Measurements from ENCODE around the gene VWA8. TPM values are rescaled to one million over a fixed set of nuclear protein-coding genes. Genes with fewer than 3 reads are reported as not detected.

The VWA8 gene
- total RNA-seq, 2 experiments from 2014 or later: 26.3 to 27.5 TPM

DNA sequence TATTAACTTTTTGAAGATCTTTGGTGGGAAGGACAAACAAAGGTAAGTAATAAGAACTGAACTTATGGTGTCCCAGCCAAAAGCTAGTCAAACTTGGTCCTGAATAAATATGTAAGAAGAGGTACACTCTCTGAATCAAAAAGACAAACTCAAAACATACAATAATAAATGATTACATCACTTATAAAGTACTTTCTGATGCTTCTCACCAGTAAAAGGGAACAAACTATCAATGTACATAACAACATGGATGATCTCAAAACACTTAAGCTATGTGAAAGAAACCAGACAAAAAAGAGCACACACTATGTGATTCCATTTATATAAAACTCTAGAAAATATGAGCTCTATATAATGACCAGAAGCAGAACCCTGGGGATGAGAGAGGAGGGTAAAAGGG lies 138.3 kb downstream of the VWA8 start:
- Mint-ChIP-seq H3K9me3 (no peaks in the 10 kb centered on the region), H3K4me3 (no peak overlapping the region), H3K27ac (no peak overlapping the region), H3K4me1 (ENCODE audit: low read depth) (peaks cover under 1% of the 10 kb centered on the region), H3K27me3 (no peaks in the 10 kb centered on the region), H3K36me3 (ENCODE audit: low read depth) (peaks cover 15% of the 10 kb centered on the region)
- intact Hi-C loops (cut with micrococcal nuclease): no loop called here
- POLR2A ChIA-PET: no interaction called here
- ATAC-seq (no peak), DNase-seq (no peak)
- TF ChIP-seq, protein P1, sequence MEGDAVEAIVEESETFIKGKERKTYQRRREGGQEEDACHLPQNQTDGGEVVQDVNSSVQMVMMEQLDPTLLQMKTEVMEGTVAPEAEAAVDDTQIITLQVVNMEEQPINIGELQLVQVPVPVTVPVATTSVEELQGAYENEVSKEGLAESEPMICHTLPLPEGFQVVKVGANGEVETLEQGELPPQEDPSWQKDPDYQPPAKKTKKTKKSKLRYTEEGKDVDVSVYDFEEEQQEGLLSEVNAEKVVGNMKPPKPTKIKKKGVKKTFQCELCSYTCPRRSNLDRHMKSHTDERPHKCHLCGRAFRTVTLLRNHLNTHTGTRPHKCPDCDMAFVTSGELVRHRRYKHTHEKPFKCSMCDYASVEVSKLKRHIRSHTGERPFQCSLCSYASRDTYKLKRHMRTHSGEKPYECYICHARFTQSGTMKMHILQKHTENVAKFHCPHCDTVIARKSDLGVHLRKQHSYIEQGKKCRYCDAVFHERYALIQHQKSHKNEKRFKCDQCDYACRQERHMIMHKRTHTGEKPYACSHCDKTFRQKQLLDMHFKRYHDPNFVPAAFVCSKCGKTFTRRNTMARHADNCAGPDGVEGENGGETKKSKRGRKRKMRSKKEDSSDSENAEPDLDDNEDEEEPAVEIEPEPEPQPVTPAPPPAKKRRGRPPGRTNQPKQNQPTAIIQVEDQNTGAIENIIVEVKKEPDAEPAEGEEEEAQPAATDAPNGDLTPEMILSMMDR (IDR thresholded peaks at IDR 0.05): no peak
- CTCF ChIA-PET: no interaction called here

DNA sequence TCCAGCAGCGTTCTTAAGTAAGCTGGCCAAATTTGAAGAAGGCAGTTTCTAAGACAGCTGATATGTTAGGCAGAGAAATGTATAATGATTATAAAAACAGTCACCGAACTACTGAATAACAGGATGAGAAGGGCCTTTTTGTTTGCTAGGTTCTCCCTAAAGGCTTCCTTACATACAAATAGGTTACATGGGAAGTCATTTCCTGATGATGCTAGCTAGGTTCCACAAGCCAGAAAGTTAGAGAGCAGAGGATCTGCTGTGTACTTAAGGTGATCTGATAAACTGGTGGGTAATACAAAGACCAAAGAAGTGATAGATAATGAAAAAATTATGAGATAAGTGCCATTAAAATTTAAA lies 139.7 kb downstream of the VWA8 start:
- Mint-ChIP-seq H3K4me3 (no peak overlapping the region), H3K4me1 (ENCODE audit: low read depth) (no peaks in the 10 kb centered on the region), H3K9me3 (no peaks in the 10 kb centered on the region), H3K36me3 (ENCODE audit: low read depth) (peaks cover 20% of the 10 kb centered on the region), H3K27ac (no peak overlapping the region), H3K27me3 (no peaks in the 10 kb centered on the region)
- TF ChIP-seq, protein P1 (IDR thresholded peaks at IDR 0.05): no peak
- ChIA-PET CTCF (no interaction called here), POLR2A (no interaction called here)
- intact Hi-C loops (cut with micrococcal nuclease): no loop called here
- no peak for DNase-seq
- no peak for ATAC-seq

DNA sequence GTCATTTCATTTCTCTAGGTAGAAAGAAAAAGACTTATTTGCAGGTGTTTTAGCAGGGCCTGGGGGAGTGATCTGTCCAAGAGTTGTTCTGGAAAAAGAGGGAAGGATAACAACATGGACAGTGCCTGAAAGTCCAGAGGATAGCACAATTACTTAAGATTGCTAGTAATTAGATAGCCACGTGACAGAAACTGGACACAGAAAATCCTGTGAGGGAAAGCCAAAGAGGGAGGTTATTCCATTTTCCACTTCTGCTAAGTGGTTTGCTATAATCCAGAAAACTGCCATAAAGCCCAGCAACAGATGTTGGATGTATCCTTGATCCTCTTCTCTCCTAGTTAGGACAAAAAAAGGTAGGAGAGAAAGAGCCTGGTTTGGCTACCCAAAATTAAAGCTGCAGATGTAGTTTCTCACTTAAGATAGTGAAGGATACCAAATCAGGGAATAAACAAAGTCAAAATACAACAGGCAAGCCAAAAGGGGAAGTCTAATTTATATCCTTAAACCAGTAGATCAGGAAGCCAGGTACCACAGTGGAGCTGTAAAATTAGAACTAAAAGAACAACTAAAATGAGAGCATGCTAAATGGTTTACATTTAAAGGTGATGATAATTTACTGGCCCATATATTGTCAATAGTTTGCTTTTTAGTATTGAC lies 140.2 kb downstream of the VWA8 start:
- Mint-ChIP-seq H3K27me3 (no peaks in the 10 kb centered on the region), H3K9me3 (no peaks in the 10 kb centered on the region), H3K27ac (no peak overlapping the region), H3K36me3 (ENCODE audit: low read depth) (peaks cover 26% of the 10 kb centered on the region), H3K4me1 (ENCODE audit: low read depth) (no peaks in the 10 kb centered on the region), H3K4me3 (no peak overlapping the region)
- ATAC-seq: no peak
- TF ChIP-seq, protein P1 (IDR thresholded peaks at IDR 0.05): no peak
- CTCF ChIA-PET: no interaction called here
- POLR2A ChIA-PET: no interaction called here
- intact Hi-C loops (cut with micrococcal nuclease): no loop called here
- DNase-seq: no peak

DNA sequence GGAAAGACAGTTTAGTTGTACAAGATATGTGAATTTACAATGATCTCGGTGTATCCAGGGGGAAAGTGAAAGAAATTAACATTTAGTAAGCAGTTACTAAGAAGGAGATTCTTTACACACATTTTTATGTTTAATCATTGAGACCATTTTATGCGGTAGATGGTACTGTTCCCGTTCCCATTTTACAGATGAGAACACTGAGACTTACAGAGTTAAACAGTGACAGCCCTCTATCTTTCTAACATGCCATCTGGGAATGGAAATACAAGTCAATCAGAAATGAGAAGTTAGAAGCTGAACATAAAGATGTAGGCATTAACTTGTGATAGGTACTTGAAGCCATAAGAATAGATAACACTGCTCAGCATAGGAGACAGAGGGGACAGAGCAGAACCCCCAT lies 144.9 kb downstream of the VWA8 start:
- no peak overlapping the region for H3K27ac Mint-ChIP-seq
- H3K4me1 Mint-ChIP-seq (ENCODE audit: low read depth): peaks cover 16% of the 10 kb centered on the region

DNA sequence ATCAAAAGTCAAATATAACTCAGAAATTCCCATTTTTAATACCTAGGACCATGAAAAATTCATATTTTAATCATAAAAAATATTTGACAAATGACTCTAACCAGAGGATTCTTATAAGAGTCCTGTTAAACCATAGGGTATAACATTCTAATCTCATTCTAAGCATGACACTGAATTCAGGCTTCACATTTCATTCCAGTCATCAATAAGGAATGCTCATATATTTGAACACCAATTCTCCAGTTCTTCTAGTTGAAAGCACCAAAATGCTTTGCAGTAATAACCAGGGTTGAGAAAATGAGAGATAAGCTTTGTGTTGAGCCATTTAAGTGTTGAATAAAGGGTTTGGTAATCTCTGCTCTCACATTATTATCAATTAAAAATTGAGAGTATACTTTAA lies 147.5 kb downstream of the VWA8 start:
- ChIA-PET POLR2A (no interaction called here), CTCF (no interaction called here)
- intact Hi-C loops (cut with micrococcal nuclease): no loop called here
- no peak overlapping the region for H3K4me3 Mint-ChIP-seq
- H3K36me3 Mint-ChIP-seq (ENCODE audit: low read depth): peaks cover 48% of the 10 kb centered on the region
- H3K4me1 Mint-ChIP-seq (ENCODE audit: low read depth): peaks cover 24% of the 10 kb centered on the region
- TF ChIP-seq, protein P1 (IDR thresholded peaks at IDR 0.05): no peak
- DNase-seq (no peak), ATAC-seq (no peak)
- H3K9me3 Mint-ChIP-seq: peaks cover 1% of the 10 kb centered on the region
- H3K27ac Mint-ChIP-seq: no peak overlapping the region
- no peaks in the 10 kb centered on the region for H3K27me3 Mint-ChIP-seq

More for the DNA sequence above, 144.9 kb downstream of the VWA8 start:
- H3K36me3 Mint-ChIP-seq (ENCODE audit: low read depth): peaks cover 35% of the 10 kb centered on the region
- H3K27me3 Mint-ChIP-seq: no peaks in the 10 kb centered on the region
- intact Hi-C loops (cut with micrococcal nuclease): no loop called here
- ChIA-PET CTCF (no interaction called here), POLR2A (no interaction called here)
- TF ChIP-seq, protein P1 (IDR thresholded peaks at IDR 0.05): no peak
- H3K9me3 Mint-ChIP-seq: no peaks in the 10 kb centered on the region
- no peak for ATAC-seq
- H3K4me3 Mint-ChIP-seq: no peak overlapping the region
- DNase-seq: no peak

Measured in activated CD8-positive, alpha-beta T cell treated with anti-CD3 and anti-CD28 coated beads for 36 hours (primary cell).